Stomach smooth muscle (tissue), 2 donors: ENCODE measurements around the gene XPC.

ENCODE experiments used
- H3K27ac ChIP-seq: one replicate; pipeline ENCODE4 v1.7.0; 2013; ENCODE audit warnings: mild to moderate bottlenecking, low read length, inconsistent platforms
- H3K27me3 ChIP-seq, 2 donors: one replicate each; pipeline ENCODE4 v1.7.0; 2013; ENCODE audit warnings: low read length in 2 of 2; ENCODE audit not compliant: insufficient read depth in 2 of 2, control insufficient read depth in 1 of 2
- H3K36me3 ChIP-seq, 2 donors: one replicate each; pipeline ENCODE4 v1.7.0; 2013; ENCODE audit warnings: low read length in 2 of 2; ENCODE audit not compliant: control insufficient read depth in 2 of 2, insufficient read depth in 2 of 2
- H3K4me1 ChIP-seq: one replicate; pipeline ENCODE4 v1.7.0; 2013; ENCODE audit warnings: low read length; ENCODE audit not compliant: control insufficient read depth, insufficient read depth
- H3K4me3 ChIP-seq, 2 donors: one replicate each; pipeline ENCODE4 v1.7.0; 2013; ENCODE audit warnings: low read length in 2 of 2
- H3K9ac ChIP-seq, 2 donors: one replicate each; pipeline ENCODE4 v1.7.0; 2013; ENCODE audit warnings: low read length in 2 of 2, mild to moderate bottlenecking in 1 of 2
- H3K9me3 ChIP-seq, 2 donors: one replicate each; pipeline ENCODE4 v1.7.0; 2013; ENCODE audit warnings: low read length in 2 of 2; ENCODE audit not compliant: control insufficient read depth in 2 of 2
- donor health status: healthy.
- donor health status: Pancreatic carcinoma.

XPC gene

DNA sequence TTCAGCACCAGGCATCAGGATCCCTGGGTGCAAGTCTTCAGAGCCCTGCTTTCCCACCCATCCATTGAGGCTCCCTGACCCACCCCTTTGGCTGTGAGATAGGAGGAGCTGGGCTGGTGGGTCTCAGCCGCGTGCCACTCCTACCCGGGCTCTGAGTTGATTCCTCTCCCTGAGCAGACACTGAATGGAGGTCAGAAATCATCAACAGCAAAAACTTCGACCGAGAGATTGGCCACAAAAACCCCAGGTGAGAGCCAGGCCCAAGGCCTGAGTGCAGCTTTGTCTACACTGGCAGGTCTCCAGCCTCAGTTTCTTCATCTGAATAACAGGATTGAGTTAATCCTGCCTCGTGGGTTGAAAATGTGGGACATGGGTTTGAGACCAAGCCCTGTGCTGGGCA, 45.7 kb downstream of the XPC start:
- peaks cover 77 to 78% of the 10 kb centered on the region in 2 donors for H3K36me3 ChIP-seq
- no peaks in the 10 kb centered on the region for H3K9me3 ChIP-seq

DNA sequence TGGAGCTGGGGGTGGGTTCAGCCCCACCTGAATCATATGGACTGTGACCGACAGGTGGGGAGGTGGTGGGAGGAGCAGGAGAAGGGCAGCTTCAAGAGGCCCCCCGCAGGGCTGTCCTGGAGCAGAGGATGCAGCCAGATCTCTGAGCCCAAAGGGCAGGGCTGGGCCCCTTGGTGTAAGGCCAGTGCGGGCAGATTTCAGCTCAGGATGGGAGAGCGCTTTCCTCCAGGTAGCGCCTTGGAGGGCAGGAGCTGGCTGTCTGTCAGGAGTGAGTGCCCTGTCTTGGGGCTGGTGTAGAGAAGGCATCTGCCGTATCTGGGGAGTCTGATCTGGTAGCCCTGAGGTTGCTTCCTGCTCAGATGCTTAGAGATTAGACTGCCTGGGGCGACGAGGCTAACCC, 46.3 kb downstream of the XPC start:
- Histone ChIP-seq H3K36me3 (peaks cover 74 to 81% of the 10 kb centered on the region in 2 donors), H3K4me1 (peaks cover 12% of the 10 kb centered on the region), H3K4me3 (no peak overlapping the region), H3K27ac (no peak overlapping the region), H3K9me3 (no peaks in the 10 kb centered on the region), H3K9ac (no peak overlapping the region), H3K27me3 (no peaks in the 10 kb centered on the region)

More for the DNA sequence above, 45.7 kb downstream of the XPC start:
- H3K9ac ChIP-seq: no peak overlapping the region
- H3K4me1 ChIP-seq: peaks cover 9% of the 10 kb centered on the region
- H3K27ac ChIP-seq: no peak overlapping the region
- no peak overlapping the region for H3K4me3 ChIP-seq
- H3K27me3 ChIP-seq: no peaks in the 10 kb centered on the region

DNA sequence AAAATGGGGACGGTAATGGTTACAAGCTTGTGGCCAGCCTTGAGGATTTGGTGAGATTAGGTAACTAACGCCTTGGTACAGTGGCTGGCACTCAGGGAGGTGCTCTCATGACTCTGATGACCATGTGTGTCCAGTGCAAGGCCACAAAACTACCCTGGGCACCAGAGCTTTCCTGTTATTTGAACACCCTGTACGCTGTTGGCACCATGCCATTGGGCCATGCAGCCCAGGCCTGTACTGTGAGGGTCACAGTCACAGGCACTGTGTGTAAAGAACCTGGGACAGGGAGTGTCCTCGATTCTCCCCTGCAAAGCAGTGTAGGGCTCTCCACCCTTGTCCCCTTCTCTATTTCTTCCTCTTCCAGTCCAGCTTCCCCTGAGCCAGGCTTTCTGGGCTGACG, 47.3 kb downstream of the XPC start:
- no peak overlapping the region for H3K4me3 ChIP-seq
- H3K9ac ChIP-seq: no peak overlapping the region
- H3K36me3 ChIP-seq: peaks cover 66 to 78% of the 10 kb centered on the region in 2 donors
- H3K4me1 ChIP-seq: peaks cover 18% of the 10 kb centered on the region
- H3K9me3 ChIP-seq: no peaks in the 10 kb centered on the region
- H3K27me3 ChIP-seq: no peaks in the 10 kb centered on the region
- no peak overlapping the region for H3K27ac ChIP-seq

DNA sequence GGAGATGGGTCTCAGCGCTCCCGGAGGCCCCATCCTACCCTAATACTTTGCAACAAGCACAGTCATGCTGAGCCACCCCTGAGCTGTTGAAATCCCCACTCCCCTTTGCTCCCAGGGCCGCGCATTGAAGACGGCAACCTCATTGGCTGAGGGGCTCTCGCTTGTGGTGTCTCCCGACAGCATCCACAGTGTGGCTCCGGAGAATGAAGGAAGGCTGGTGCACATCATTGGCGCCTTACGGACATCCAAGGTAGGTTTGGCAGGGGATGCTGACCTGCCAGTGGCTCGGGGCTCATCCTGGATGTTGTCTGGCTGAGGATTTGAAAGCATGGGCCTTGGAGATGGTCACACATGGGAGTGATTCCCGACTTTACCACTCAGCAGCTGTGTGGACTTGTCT, 47.7 kb downstream of the XPC start:
- Histone ChIP-seq H3K36me3 (peaks cover 62 to 74% of the 10 kb centered on the region in 2 donors), H3K9me3 (no peaks in the 10 kb centered on the region), H3K4me3 (no peak overlapping the region), H3K4me1 (peaks cover 22% of the 10 kb centered on the region), H3K9ac (no peak overlapping the region), H3K27ac (no peak overlapping the region), H3K27me3 (no peaks in the 10 kb centered on the region)

DNA sequence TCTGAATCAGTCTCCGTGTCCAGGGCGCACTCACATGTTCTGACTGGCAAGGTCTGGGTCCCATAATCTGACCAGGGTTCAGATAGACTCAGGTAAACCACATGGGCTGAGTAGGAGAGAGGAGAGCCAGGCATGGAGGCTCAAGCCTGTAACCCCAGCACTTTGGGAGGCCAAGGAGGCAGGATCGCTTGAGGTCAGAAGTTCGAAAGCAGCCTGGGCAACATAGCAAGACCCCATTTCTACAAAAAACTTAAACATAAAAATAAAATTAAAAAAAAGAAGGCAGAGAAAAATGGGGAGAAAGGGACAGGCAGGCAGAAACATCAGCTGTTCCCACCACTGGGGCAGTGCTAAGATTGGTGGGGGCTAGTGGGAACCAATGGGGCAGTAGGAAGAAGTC, 48.2 kb downstream of the XPC start:
- H3K9me3 ChIP-seq: no peaks in the 10 kb centered on the region
- H3K27me3 ChIP-seq: no peaks in the 10 kb centered on the region
- H3K27ac ChIP-seq: no peak overlapping the region
- no peak overlapping the region for H3K9ac ChIP-seq
- peaks cover 23% of the 10 kb centered on the region for H3K4me1 ChIP-seq
- H3K4me3 ChIP-seq: no peak overlapping the region
- peaks cover 57 to 69% of the 10 kb centered on the region in 2 donors for H3K36me3 ChIP-seq

DNA sequence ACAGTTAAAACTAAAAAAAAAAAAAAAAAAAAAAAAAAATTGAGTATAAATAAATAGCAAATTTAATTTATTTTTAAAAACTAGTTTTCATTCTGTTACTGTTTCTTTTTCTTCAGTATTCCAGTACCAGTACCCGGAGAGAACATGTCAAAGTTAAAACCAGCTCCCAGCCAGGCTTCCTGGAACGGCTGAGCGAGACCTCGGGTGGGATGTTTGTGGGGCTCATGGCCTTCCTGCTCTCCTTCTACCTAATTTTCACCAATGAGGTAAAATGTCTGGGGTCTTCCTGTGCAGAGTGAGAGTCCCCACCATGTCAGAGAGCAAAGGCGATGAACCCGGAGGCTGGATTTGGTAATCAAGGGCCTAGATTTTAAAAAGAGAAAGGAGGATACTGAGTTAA, 49.1 kb downstream of the XPC start:
- Histone ChIP-seq H3K9ac (no peak overlapping the region), H3K4me3 (no peak overlapping the region), H3K36me3 (peaks cover 49 to 60% of the 10 kb centered on the region in 2 donors), H3K9me3 (no peaks in the 10 kb centered on the region), H3K27ac (no peak overlapping the region), H3K27me3 (no peaks in the 10 kb centered on the region), H3K4me1 (peaks cover 26% of the 10 kb centered on the region)

DNA sequence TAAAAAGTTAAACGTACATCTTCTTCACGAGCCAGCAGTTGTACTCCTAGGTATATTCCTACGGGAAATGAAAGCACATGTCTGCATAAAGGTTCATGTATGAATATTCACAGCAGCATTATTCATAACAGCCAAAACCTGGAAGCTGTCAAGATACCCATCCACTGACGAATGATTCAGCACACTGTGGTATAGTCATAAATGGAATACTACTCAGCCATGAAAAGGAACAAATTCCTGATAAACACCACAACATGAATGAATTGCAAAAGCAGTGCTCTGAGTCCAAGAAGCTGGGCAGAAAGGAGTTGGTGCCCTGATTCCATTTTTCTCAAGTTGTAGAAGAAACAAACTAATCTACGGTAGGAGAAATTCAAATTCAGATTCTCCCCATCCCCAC, 49.7 kb downstream of the XPC start:
- H3K27me3 ChIP-seq: no peaks in the 10 kb centered on the region
- peaks cover 43 to 54% of the 10 kb centered on the region in 2 donors for H3K36me3 ChIP-seq
- no peak overlapping the region for H3K27ac ChIP-seq
- no peak overlapping the region for H3K4me3 ChIP-seq
- H3K9me3 ChIP-seq: no peaks in the 10 kb centered on the region
- peaks cover 28% of the 10 kb centered on the region for H3K4me1 ChIP-seq
- H3K9ac ChIP-seq: no peak overlapping the region

DNA sequence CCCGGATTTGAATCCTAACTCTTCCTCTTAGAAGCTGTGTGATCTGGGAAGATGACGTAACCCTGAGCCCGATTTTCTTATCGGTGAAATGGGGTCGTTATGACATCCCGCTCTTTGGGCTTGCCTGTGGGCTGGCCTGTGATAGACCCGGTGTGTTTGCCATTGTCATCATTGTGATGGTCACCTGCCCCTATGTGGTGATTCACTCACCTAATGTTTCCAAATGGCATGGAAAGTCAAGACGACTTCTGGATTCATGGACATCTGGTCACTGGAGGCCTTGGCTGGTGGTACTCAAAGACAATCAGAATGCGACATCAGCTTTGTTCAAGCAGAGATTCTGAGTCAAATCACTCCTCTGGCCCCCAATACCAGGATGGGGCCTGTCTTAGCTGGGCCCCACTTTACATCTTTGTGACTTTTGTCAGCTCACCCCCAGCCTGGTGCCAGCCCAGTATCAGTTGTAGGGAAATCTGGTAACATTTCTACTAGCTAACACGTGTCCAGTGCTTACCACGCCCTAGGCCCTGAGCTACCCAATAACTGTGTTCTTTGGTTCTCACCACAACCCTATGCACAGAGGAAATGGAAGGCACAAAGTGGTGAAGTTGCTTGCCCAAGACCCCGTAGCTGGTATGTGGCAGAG, 50.8 kb downstream of the XPC start:
- Histone ChIP-seq H3K27me3 (no peaks in the 10 kb centered on the region), H3K36me3 (peaks cover 33 to 44% of the 10 kb centered on the region in 2 donors), H3K4me3 (peak overlapping the region in 1 of 2 donors; percentile 98), H3K4me1 (peaks cover 35% of the 10 kb centered on the region), H3K9ac (no peak overlapping the region), H3K9me3 (no peaks in the 10 kb centered on the region), H3K27ac (peak overlapping the region; percentile 46)

DNA sequence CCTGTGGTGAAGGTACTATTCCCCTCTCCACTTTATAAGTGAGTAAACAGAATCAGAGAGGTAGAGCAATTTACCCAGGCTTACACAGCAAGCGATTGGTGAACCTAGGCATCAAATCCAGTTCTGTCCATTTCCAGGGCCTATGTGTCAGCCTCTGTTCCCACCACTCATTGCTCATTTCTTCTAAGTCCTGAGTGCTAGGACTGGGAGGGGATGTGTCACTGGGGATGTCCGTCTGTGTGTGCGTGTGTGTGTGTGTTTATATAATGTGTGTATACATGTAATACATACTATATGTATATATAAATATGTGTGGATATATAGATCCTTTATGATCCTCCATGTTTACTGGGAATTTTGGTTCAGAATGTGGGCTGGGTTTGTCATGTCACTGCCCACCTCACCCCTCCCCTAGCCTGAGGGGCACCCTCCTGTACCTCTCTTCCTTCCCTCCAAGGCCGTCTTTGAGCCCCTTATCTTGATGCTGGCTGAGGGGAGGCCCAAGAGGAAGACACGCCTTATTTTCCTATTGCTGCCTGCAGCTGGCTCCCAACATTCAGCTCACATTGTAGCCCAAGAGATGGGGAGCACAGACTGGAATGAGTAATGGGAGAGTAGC, 51.4 kb downstream of the XPC start:
- H3K27ac ChIP-seq: peak overlapping the region; percentile 92
- H3K27me3 ChIP-seq: no peaks in the 10 kb centered on the region
- peaks cover 35% of the 10 kb centered on the region for H3K4me1 ChIP-seq
- H3K9ac ChIP-seq: peak overlapping the region; percentile 89 to 96
- H3K9me3 ChIP-seq: no peaks in the 10 kb centered on the region
- peaks cover 26 to 38% of the 10 kb centered on the region in 2 donors for H3K36me3 ChIP-seq
- peak overlapping the region; percentile 74 to 98 for H3K4me3 ChIP-seq

DNA sequence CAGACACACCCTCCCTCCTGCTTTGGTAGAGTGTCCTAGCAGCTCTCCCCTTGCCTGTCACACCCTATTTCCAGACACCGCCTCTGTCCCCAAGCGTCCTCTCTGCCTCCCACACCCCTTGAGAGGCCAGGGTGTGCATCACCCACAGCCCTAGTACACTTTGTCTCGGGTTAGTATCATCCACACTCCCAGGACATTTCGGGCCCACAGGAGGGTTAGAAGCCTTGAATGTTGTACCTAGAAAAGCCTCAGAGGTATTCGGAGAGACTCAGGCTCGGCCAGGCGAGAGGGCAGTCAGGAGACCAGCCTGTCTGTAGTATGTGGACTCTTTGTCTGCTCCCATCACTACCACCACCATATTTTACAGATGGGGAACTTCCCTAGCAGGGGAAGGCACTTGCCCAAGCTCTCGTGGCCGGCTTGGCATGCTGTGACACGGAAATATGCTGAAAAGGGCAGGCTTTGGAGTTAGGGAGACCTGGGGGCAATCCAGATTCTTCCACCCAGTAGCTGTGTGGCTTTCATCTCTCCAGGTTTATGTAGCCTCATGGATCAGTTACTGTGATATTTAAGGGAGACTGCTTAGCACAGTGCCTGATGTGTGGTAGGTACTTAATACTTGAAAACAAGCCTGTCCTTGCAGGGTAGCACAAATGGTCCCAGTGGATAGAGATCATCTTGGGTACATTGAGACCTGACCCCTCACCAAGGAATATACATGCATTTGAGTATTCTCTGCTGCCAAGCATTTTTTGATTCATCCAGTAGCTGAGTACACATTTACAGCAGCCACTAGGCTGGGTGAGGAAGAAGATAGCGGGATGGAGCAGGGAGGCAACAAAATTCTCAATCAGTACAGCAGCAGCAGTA, 52.1 kb downstream of the XPC start:
- Histone ChIP-seq H3K36me3 (peaks cover 19 to 38% of the 10 kb centered on the region in 2 donors), H3K9ac (peak overlapping the region; percentile 89 to 96), H3K27ac (peak overlapping the region; percentile 92), H3K27me3 (no peaks in the 10 kb centered on the region), H3K4me3 (peak overlapping the region; percentile 74 to 98), H3K9me3 (no peaks in the 10 kb centered on the region), H3K4me1 (peaks cover 35% of the 10 kb centered on the region)
